Erythroblast (primary cell): ENCODE measurements around the gene MAJIN.
"Not testable (repeated sequence)": the region's sequence is repeated elsewhere in the genome, so short reads cannot be mapped to it uniquely, and the experiment has no call there.

Experiments used
- DNase-seq, 2 experiments: peaks; one replicate each; lab custom pipeline; 2025; lab: John Stamatoyannopoulos, UW
- GATA1 ChIP-seq: IDR thresholded peaks from 2 replicates; pipeline ENCODE4 v1.6.1; 2011; ENCODE audit warnings: low read depth, mild to moderate bottlenecking, control low read depth, low read length, moderate library complexity
- POLR2A ChIP-seq: IDR thresholded peaks from 2 replicates; pipeline ENCODE4 v1.6.1; 2011; ENCODE audit warnings: mild to moderate bottlenecking, low read length

Gene MAJIN, protein sequence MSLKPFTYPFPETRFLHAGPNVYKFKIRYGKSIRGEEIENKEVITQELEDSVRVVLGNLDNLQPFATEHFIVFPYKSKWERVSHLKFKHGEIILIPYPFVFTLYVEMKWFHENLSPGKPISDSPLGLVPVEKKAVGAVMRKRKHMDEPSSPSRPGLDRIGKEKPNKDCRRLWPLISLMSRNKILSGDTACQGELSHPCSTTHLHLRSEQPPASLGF

DNA sequence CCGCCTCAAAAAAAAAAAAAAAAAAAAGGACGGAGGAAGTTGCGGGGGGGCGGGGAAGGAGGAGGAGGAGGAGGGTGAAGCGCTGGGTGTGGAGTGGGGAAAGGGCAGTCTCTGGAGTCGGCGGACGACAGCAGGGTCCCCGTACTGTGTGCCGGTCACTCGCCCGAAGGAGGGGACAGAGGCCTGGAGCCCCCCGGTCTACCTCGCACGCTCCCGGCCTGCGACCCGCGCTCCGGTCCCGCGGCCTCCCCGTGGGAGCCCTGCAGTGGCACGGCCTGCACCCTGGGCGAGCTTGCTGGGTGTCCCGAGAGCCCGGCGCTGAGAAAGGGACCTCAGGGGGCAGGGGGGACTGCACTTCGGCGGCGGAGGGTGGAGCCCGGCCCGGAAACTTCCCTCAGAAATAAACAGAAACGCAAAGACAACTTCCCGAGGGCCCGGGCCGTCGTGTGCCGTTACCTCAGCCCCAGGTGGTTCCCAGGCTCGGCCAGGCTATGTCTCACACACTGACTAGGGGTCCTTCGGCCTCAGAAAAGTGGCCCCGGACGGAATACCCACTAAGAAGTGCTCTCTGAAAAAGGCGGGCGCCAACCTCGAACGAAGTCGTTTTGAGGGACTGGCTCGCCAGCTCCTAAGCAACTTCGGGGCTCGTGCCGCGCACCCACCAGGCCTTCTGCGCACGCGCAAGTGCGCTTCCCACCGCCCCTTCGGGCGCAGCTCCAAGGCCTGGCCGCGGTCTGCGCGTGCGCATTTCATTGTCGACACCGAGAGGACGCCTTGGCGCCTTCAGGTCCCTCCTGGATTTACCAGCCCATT is at the start of gene MAJIN:
TSS of gene MAJIN (minus strand) at position 688 of the 813 bp plus-strand sequence. CDS start 12,703 bp downstream, outside the sequence.
- TF ChIP-seq GATA1 (no peak), POLR2A (no peak)
- peak; percentile 85 to 91 for DNase-seq

DNA sequence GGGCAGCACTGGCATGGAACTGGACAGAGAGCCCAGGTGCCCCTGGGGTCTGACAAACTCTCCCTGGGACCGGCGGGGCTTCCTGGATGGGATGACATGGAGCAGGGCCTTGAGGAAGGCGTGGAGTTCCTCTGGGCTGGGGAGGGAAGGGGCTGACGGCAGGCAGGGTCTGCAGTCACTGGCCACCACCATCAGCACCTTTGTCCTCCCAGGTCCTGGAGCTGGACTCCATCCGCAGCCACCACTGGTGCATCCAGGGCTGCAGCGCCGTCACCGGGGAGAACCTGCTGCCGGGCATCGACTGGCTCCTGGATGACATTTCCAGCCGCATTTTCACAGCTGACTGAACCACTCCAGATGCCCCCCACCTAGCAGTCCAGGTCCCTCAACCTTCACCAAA is 49.6 kb upstream of the MAJIN start:
- TF ChIP-seq POLR2A (no peak), GATA1 (no peak)
- DNase-seq: no peak

DNA sequence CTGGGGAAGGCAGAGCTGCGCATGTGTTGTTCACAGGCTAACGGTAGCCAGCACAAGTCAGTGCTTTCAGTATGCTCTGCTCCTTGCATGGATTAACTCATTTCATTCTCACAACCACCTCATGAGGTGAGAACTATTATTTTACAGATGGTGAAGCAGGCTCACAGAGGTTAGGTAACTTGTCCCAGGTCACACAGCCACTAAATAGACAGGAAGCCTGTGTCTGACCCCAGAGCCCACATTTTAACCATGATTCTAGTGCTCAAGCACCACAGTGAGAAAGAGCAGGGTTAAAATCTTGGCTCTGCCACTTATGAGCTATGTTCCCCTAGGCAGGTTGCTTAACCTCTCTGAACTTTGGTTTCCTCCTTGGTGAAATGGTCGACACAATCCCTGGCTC is 49.1 kb upstream of the MAJIN start:
- TF ChIP-seq GATA1 (no peak), POLR2A (no peak)
- DNase-seq: no peak

DNA sequence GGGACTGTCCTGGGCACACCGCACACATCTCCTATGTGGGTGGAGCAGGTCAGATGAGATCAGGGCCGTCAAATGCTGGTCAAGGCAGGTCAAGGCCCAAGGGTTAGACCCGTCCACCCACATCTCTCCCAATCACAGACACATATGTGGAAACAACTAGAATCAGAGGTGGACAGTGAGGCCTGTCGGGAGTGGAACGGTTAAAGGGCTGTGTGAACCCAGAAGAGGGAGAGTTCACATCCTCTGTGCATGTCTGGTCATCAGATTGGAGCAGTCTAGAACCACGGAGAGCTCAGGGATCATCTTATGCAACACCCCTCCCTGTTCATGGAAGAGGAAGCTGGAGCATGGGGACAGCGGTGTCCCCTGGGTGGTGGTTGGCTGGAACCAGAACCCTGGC is 47.9 kb upstream of the MAJIN start:
- no peak for TF ChIP-seq GATA1
- no peak for TF ChIP-seq POLR2A
- no peak for DNase-seq

DNA sequence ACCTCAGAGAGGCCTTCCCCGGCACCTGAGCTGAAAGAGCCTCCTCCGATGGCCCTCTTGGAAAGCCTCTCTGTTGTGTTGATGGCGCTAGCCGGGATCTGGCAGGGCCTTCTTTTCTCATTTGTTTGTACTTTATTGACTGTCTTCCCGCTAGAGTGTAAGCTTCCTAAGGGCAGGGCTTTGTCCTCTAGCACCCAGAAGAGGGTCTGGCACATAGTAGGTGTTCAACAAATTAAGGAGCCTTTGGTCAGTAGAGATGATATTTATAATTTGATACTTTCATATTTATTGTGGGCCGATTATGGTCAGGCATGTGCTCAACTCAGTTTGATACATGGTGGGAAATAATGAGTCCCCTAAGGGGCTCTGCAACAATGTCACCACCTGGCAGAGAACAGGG is 46.0 kb upstream of the MAJIN start:
- TF ChIP-seq GATA1: no peak
- no peak for TF ChIP-seq POLR2A
- DNase-seq: no peak

DNA sequence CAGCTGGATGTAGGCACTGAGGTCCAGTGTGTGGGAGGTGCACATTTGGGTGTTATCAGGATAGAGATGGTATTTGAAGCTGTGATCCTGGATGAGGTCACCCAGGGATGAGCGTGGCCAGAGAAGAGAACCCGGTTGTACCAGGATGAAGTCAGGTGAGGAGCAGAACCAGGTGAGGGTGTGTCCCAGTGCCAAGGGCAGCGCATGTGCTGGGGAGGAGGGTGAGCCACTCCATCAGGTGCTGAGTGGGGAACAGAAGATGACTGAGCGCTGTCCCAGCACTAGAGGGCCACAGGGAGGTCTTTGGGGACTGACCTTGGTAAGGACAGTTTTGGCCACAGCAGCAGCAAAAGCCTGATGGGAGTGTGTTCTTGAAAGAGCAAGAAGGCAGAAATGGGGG is 44.8 kb upstream of the MAJIN start:
- TF ChIP-seq POLR2A (no peak), GATA1 (no peak)
- no peak for DNase-seq

DNA sequence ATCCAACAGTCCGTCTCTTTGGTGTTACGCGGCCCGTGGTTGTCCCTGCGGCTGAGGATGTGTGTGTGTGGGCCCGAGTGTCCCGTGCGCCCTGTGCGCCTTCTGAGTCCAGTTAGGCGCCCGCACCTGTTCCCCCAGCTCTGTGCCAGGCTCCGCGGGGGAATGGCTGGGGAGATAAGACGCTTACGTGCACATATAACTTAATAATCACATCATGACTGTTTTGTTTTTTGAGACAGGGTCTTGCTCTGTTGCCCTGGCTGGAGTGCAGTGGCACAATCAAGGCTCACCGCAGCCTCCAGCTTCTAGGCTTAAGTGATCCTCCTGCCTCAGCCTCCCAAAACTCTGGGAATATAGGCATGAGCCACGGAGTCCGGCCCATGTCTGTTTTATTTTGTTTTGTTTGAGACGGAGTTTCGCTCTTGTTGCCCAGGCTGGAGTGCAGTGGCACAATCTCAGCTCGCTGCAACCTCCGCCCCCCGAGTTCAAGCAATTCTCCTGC is 42.9 kb upstream of the MAJIN start:
- TF ChIP-seq POLR2A (no peak), GATA1 (no peak)
- peak; percentile 77 to 82 for DNase-seq

DNA sequence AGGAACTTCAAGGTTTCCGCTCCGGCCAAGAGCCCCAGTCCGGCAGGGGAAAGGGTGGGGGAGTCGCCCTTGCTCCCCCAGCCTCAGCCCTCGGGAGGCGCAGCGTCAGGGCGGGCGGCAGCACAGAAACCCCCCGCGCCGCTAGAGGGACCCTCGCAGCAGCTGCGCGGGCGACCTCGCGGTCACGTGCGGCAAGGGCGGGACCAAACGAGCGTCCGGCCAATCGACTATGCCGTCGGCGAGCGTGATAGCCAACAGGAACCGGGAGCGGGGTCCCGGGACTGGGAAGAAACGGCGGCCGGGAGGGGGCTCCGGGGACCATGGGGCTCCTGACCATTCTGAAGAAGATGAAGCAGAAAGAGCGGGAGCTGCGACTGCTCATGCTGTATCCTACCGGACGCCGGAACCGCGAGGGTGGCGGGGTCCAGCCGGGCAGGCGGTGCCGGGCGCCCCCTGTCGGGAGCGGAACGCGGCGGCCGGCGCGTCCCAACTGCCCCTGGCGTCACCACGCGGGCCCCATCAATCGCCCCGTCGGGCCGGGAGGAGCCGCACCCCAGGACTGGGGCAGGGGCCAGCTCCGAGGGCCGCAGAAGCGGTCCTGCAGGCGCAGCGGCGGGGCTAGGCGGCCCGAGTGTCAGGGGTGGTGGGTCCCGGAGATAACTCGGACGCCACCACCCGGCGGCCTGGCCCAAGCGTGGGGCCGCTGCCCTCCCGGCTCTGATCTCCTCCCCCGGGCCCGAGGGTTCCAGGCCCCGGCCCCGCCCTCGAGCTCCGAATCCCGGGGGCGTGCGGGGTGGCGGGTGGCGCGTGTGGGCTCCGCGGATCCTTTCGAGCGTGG is 42.2 kb upstream of the MAJIN start, which contains the start of gene ARL2:
TSS of gene ARL2 (plus strand) at position 273 of the 838 bp plus-strand sequence. CDS start at position 321, 48 bp downstream.
- peak; percentile 59 for TF ChIP-seq POLR2A
- TF ChIP-seq GATA1: no peak
- DNase-seq: peak; percentile 93 to 95

DNA sequence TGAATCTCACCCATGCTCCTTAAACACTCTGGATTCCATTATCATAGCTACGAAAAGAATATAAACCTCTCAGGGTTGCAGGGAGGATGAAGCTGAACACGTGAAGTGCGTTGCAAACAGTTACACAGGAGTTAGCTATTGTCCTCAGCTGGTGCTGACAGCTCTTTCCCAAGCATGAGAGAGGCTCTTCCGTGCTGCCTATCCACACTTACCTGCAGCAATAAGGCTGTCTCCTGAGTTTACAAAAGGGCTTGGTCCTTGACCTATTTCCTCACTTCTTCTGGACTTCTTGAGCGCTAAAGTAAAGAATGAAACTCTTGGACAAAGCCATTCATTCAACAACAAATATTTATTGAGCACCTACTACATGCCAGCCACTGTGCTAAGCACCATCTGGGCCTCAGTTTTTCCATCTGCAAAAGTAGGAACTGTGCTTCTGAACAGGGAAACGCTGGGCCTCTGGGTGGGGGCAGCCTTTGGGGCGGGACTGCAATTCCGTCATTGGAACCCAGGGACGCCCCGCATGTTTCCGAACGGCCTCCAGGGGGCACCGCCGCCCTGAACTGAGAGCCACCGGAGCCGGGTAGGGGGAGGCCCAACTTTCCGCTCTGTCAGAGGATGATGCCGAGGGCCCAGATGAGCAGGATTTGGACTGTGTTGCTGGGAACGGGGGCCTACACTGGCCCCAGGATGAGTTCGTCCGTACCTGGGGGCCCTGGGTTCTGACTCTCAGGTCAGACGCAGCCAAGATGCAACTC is 41.4 kb upstream of the MAJIN start:
- TF ChIP-seq POLR2A (peak; percentile 74), GATA1 (no peak)
- peak; percentile 93 to 96 for DNase-seq

DNA sequence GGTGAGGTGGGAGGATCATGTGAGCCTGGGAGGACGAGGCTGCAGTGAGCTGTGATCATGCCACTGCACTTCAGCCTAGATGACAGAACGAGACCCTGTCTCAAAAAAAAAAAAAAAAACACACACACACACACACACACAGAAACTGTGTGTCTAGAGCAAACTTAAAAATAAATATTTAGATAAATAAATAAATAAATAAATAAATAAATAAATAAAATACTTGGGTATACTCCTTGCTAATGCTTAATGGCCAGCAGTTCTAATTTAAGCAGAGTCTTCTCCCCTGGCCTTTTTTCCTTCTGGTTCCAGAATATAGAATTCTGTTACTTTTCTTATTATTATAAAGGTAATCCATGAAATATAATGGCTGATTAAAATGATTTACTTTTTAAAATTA is 37.0 kb upstream of the MAJIN start:
- TF ChIP-seq GATA1 (no peak), POLR2A (no peak)
- no peak for DNase-seq

DNA sequence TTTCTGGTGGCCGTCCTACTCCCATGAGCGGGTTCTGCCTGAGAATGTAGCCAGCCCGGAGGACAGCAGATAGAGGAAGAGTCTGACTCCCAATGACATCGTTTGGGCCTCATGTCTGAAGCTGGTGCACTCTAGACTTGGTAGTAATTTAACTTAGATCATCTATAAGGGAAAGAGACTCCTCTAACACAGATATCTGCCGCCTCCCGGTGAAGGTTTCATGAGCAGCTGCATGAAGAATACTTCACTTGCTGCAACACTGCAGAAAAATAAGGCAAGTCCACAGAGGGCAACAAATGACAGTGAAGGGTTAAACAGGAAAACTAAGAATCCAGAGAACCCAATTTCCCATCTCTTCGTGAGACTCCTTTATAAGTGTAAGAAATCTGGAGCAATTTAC is 36.1 kb upstream of the MAJIN start:
- TF ChIP-seq POLR2A (no peak), GATA1 (no peak)
- no peak for DNase-seq

DNA sequence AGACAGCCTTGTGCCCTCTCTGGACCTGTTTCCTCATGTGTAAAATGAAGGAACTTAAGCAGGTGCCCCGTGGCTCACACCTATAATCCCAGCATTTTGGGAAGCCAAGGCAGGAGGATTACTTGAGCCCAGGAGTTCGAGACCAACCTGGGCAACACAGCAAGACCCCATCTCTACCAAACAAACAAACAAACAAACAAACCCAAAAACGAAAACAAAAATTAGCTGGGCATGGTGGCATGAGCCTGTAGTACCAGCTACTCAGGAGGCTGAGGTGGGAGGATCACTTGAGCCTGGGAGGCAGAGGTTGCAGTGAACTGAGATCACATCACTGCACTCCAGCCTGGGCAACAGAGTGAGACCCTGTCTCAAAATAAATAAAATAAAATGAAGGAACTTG is 32.1 kb upstream of the MAJIN start:
- not testable (repeated sequence) for DNase-seq

DNA sequence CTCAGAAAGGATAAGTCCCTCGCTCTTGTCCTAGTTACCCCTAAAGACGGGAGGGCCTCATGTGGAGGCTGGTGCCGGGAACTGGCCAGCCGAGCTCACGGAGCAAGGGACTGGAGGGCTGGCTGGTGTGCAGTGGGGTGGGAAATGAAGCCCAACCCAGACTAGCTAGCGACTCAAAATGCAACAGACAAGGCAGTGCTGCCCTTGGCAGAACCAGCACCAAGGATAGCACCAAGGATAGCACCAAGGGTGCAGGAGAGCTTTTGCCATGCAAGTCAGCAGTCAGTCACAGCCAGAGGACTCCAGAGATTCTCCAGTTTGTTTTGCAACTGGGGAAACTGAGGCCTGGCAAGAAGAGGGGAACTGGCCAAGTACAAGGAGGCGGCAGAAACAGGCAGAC is 31.4 kb upstream of the MAJIN start:
- TF ChIP-seq POLR2A (no peak), GATA1 (no peak)
- no peak for DNase-seq

DNA sequence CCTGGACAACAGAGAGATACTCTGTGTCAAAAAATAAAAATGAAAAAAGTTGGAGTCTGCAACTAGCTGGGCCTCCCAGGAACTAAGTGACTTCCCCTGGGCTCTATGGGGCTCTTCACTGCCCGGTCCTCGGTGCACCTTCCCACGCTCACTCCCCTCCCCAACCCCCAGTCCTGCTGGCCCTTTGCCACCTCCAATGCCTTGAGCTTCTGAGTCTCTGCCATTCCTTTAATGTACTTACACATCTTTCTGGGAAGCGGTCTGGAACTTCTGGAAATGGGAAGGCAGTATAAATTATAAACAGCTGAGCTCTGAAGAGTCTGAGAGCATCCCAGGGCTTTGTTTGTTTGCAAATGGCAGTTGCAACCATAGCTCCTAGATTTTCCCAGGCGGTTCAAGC is 30.8 kb upstream of the MAJIN start:
- no peak for DNase-seq
- TF ChIP-seq GATA1 (no peak), POLR2A (no peak)
